Astrocyte (in vitro differentiated cells and primary cell): ENCODE results near the gene ZNF467. TPM values are rescaled to one million over a fixed set of nuclear protein-coding genes. Genes with fewer than 3 reads are reported as not detected.

Experiments used
- DNase-seq: peaks from one replicate; pipeline ENCODE4 v3.0.0-alpha.2; 2010; ENCODE audit warnings: low read depth
- FAIRE-seq: peaks from 2 replicates; lab custom pipeline; 2011; peaks lifted over from hg19 to GRCh38; lab: Jason Lieb, UNC
- H2AFZ ChIP-seq: 2 replicates; pipeline ENCODE4 v1.6.0; 2012; ENCODE audit warnings: low read depth, low read length, inconsistent platforms
- H3K27ac ChIP-seq: 2 replicates; pipeline ENCODE4 v1.5.1; 2011; ENCODE audit warnings: low read depth, low read length, inconsistent platforms
- H3K27me3 ChIP-seq: 2 replicates; pipeline ENCODE4 v1.6.0; 2011; ENCODE audit warnings: low read length, inconsistent platforms; ENCODE audit not compliant: insufficient read depth
- H3K36me3 ChIP-seq: 2 replicates; pipeline ENCODE4 v1.5.1; 2011; ENCODE audit warnings: low read length, inconsistent platforms; ENCODE audit not compliant: insufficient read depth
- H3K4me1 ChIP-seq: 2 replicates; pipeline ENCODE4 v1.5.1; 2011; ENCODE audit warnings: low read length, inconsistent platforms; ENCODE audit not compliant: insufficient read depth
- H3K4me2 ChIP-seq: 2 replicates; pipeline ENCODE4 v1.6.0; 2012; ENCODE audit warnings: low read length, inconsistent platforms
- H3K4me3 ChIP-seq: 2 replicates; pipeline ENCODE4 v1.5.1; 2011; ENCODE audit warnings: low read depth, mild to moderate bottlenecking, low read length, inconsistent platforms; ENCODE audit not compliant: insufficient read depth
- H3K79me2 ChIP-seq: 2 replicates; pipeline ENCODE4 v1.6.0; 2012; ENCODE audit warnings: mild to moderate bottlenecking, low read length, inconsistent platforms; ENCODE audit not compliant: insufficient read depth
- H3K9ac ChIP-seq: 2 replicates; pipeline ENCODE4 v1.6.0; 2012; ENCODE audit warnings: mild to moderate bottlenecking, low read length, inconsistent platforms
- H3K9me3 ChIP-seq: 2 replicates; pipeline ENCODE4 v1.5.1; 2012; ENCODE audit warnings: low read depth, mild to moderate bottlenecking, low read length, inconsistent platforms; ENCODE audit not compliant: insufficient read depth
- H4K20me1 ChIP-seq: 2 replicates; pipeline ENCODE4 v1.6.0; 2012; ENCODE audit warnings: low read length, inconsistent platforms; ENCODE audit not compliant: insufficient read depth
- H3K27ac Mint-ChIP-seq: one replicate; pipeline ENCODE4 v1.8.0; 2021; ENCODE audit warnings: mild to moderate bottlenecking, mixed read lengths; ENCODE audit not compliant: unreplicated experiment
- H3K27me3 Mint-ChIP-seq: one replicate; pipeline ENCODE4 v1.8.0; 2021; ENCODE audit warnings: low read depth, mixed read lengths; ENCODE audit not compliant: unreplicated experiment
- H3K36me3 Mint-ChIP-seq: one replicate; pipeline ENCODE4 v1.8.0; 2021; ENCODE audit warnings: low read depth, mixed read lengths; ENCODE audit not compliant: unreplicated experiment
- H3K4me1 Mint-ChIP-seq: one replicate; pipeline ENCODE4 v1.8.0; 2021; ENCODE audit warnings: low read depth, mixed read lengths; ENCODE audit not compliant: unreplicated experiment
- H3K4me3 Mint-ChIP-seq: one replicate; pipeline ENCODE4 v1.8.0; 2021; ENCODE audit warnings: mild to moderate bottlenecking, moderate library complexity, mixed read lengths; ENCODE audit not compliant: unreplicated experiment
- H3K9me3 Mint-ChIP-seq: one replicate; pipeline ENCODE4 v1.8.0; 2021; ENCODE audit warnings: mild to moderate bottlenecking, mixed read lengths; ENCODE audit not compliant: unreplicated experiment
- EZH2 ChIP-seq: IDR thresholded peaks from 2 replicates; pipeline ENCODE4 v1.6.1; 2012; ENCODE audit warnings: mild to moderate bottlenecking, low read length, inconsistent platforms; ENCODE audit not compliant: insufficient read depth
- total RNA-seq: library from RNA; stranded (reverse); gene quantifications from 2 replicates; pipeline ENCODE4 v1.2.1, GENCODE V29; 2021
- TF ChIP-seq, protein P1 (sequence below): IDR thresholded peaks from 2 replicates; pipeline ENCODE4 v1.5.1; 2011; ENCODE audit warnings: low read depth, mild to moderate bottlenecking, inconsistent platforms, low read length, moderate library complexity; ENCODE audit not compliant: insufficient read depth

Gene ZNF467
- total RNA-seq, 1 donor from 2014 or later, result 16.6 TPM

GRCh38 chr7:149771720-149772240, 1.6 kb downstream of the ZNF467 start:
- Histone ChIP-seq H3K9ac (peak overlapping the region; percentile 71), H3K27ac (no peak overlapping the region), H4K20me1 (peaks cover 7% of the 10 kb centered on the region), H3K79me2 (no peaks in the 10 kb centered on the region), H3K36me3 (no peaks in the 10 kb centered on the region), H3K27me3 (peaks cover 30% of the 10 kb centered on the region), H3K4me2 (peak overlapping the region; percentile 91), H3K4me3 (peak overlapping the region; percentile 50), H2AFZ (no peak overlapping the region), H3K4me1 (no peaks in the 10 kb centered on the region), H3K9me3 (no peaks in the 10 kb centered on the region)
- DNase-seq, result peak; percentile 42
- no peak for FAIRE-seq
- TF ChIP-seq, protein P1, sequence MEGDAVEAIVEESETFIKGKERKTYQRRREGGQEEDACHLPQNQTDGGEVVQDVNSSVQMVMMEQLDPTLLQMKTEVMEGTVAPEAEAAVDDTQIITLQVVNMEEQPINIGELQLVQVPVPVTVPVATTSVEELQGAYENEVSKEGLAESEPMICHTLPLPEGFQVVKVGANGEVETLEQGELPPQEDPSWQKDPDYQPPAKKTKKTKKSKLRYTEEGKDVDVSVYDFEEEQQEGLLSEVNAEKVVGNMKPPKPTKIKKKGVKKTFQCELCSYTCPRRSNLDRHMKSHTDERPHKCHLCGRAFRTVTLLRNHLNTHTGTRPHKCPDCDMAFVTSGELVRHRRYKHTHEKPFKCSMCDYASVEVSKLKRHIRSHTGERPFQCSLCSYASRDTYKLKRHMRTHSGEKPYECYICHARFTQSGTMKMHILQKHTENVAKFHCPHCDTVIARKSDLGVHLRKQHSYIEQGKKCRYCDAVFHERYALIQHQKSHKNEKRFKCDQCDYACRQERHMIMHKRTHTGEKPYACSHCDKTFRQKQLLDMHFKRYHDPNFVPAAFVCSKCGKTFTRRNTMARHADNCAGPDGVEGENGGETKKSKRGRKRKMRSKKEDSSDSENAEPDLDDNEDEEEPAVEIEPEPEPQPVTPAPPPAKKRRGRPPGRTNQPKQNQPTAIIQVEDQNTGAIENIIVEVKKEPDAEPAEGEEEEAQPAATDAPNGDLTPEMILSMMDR, result no peak
- no peak for TF ChIP-seq EZH2
- peaks cover 29% of the 10 kb centered on the region for H3K27me3 Mint-ChIP-seq
- no peaks in the 10 kb centered on the region for H3K4me1 Mint-ChIP-seq
- peaks cover 18% of the 10 kb centered on the region for H3K36me3 Mint-ChIP-seq
- peak overlapping the region; percentile 78 for H3K4me3 Mint-ChIP-seq
- H3K9me3 Mint-ChIP-seq, result peaks cover 9% of the 10 kb centered on the region
- no peak overlapping the region for H3K27ac Mint-ChIP-seq

GRCh38 chr7:149770728-149771636, 2.4 kb downstream of the ZNF467 start:
- Histone ChIP-seq H3K9ac (no peak overlapping the region), H3K4me1 (no peaks in the 10 kb centered on the region), H3K4me3 (peak overlapping the region; percentile 42), H3K27ac (no peak overlapping the region), H3K36me3 (no peaks in the 10 kb centered on the region), H2AFZ (peak overlapping the region; percentile 66), H3K27me3 (peaks cover 38% of the 10 kb centered on the region), H3K9me3 (no peaks in the 10 kb centered on the region), H3K79me2 (no peaks in the 10 kb centered on the region), H4K20me1 (peaks cover 7% of the 10 kb centered on the region), H3K4me2 (peak overlapping the region; percentile 91)
- H3K27ac Mint-ChIP-seq, result peak overlapping the region; percentile 26
- H3K9me3 Mint-ChIP-seq, result peaks cover 13% of the 10 kb centered on the region
- H3K4me1 Mint-ChIP-seq, result peaks cover 5% of the 10 kb centered on the region
- H3K4me3 Mint-ChIP-seq, result peak overlapping the region; percentile 75
- DNase-seq (no peak), FAIRE-seq (no peak)
- peaks cover 26% of the 10 kb centered on the region for H3K36me3 Mint-ChIP-seq
- TF ChIP-seq, protein P1, result no peak
- TF ChIP-seq EZH2, result no peak
- H3K27me3 Mint-ChIP-seq, result peaks cover 37% of the 10 kb centered on the region
